Right renal cortex interstitium (tissue), 3 donors: ENCODE results near the gene PDE3A. TPM values are rescaled to one million over a fixed set of nuclear protein-coding genes. Genes with fewer than 3 reads are reported as not detected.

Experiments
- DNase-seq, 3 donors: peaks; one replicate each; pipeline ENCODE4 v3.0.0-alpha.2; 2013; ENCODE audit warnings: low read depth in 3 of 3, low spot score in 2 of 3
- polyA plus RNA-seq, 3 donors: library from polyadenylated mRNA; unstranded; fragments of 120-200 nt; gene quantifications; one replicate each; pipeline ENCODE4 v1.2.1, GENCODE V29; 2013; ENCODE audit not compliant: insufficient read length in 3 of 3

The PDE3A gene
- polyA plus RNA-seq, 3 donors: 22.5 to 30.4 (median 25.4) TPM

- no peak for DNase-seq
These were observed 85.5 kb downstream of the PDE3A start for GRCh38 chr12:20453756-20454310.

GRCh38 chr12:20455001-20455706, 86.8 kb downstream of the PDE3A start:
- no peak for DNase-seq

- DNase-seq: no peak
These were observed 89.2 kb downstream of the PDE3A start for GRCh38 chr12:20457582-20457981.

GRCh38 chr12:20458011-20458410, 89.7 kb downstream of the PDE3A start:
- DNase-seq: no peak

GRCh38 chr12:20459920-20460319, 91.6 kb downstream of the PDE3A start:
- DNase-seq: no peak

- no peak for DNase-seq
These were observed 92.6 kb downstream of the PDE3A start for GRCh38 chr12:20460956-20461355.

- DNase-seq: no peak
These were observed 95.7 kb downstream of the PDE3A start for GRCh38 chr12:20463913-20464524.

- no peak for DNase-seq
These were observed 101.0 kb downstream of the PDE3A start for GRCh38 chr12:20469300-20469699.

- DNase-seq: no peak
These were observed 101.4 kb downstream of the PDE3A start for GRCh38 chr12:20469756-20470155.

GRCh38 chr12:20472102-20472782, 103.9 kb downstream of the PDE3A start:
- DNase-seq: no peak

- DNase-seq: no peak
These were observed 104.8 kb downstream of the PDE3A start for GRCh38 chr12:20473133-20473532.

GRCh38 chr12:20474016-20474415, 105.7 kb downstream of the PDE3A start:
- DNase-seq: no peak

GRCh38 chr12:20474443-20474842, 106.1 kb downstream of the PDE3A start:
- no peak for DNase-seq

GRCh38 chr12:20475542-20475941, 107.2 kb downstream of the PDE3A start:
- no peak for DNase-seq

GRCh38 chr12:20476551-20476950, 108.2 kb downstream of the PDE3A start:
- no peak for DNase-seq

GRCh38 chr12:20477255-20477654, 108.9 kb downstream of the PDE3A start:
- DNase-seq: no peak

GRCh38 chr12:20477672-20478071, 109.3 kb downstream of the PDE3A start:
- no peak for DNase-seq

GRCh38 chr12:20482491-20483054, 114.2 kb downstream of the PDE3A start:
- no peak for DNase-seq

GRCh38 chr12:20483776-20484175, 115.4 kb downstream of the PDE3A start:
- no peak for DNase-seq

GRCh38 chr12:20486233-20486632, 117.9 kb downstream of the PDE3A start:
- no peak for DNase-seq

GRCh38 chr12:20487519-20487918, 119.2 kb downstream of the PDE3A start:
- DNase-seq: no peak
